HG03097 (cell line): ENCODE results near the gene SCP2D1.

Experiments used
- ATAC-seq: cut with Tn5 transposase; IDR thresholded peaks from one replicate; pipeline ENCODE4 v1.9.1; 2021; ENCODE audit not compliant: unreplicated experiment, low FRiP score

The SCP2D1 gene

DNA sequence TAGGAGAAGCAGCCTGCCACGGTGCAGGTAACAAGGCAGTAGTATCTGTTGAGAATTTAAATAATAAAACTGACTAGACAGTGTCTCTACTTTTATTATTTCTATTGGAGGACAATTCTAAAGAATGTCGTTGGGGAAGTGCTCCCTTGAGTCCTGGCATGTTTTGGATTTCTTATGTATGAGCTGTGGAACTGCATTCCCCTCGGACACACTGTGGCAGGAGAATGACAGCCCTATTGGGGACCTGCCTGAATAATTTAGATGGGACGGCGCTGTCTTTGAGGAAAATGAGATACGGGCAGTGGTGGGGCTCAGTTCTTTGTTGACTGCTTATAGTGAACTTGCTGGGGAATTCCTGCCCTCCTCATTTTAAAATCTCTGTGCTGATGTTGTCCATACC lies 2.4 kb upstream of the SCP2D1 start:
- ATAC-seq = no peak

DNA sequence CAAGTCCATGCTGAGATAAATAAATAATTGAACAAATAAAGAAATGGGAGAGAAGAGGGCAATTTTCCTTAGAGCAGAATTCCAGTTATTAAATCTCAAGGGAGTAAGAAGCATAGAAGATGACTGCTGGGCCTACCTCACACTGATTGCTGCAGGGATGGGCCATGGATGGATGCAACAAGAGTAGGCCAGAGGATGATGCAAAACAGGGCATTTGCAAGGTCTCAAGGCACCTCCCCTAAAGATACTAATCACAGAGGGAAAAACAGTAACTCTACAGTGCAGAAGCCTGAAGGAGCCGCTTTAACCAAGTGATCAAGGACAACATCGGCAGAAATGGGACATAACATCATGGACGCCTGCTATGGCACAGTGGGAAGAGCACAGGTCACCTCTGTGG lies 1.7 kb upstream of the SCP2D1 start:
- no peak for ATAC-seq

DNA sequence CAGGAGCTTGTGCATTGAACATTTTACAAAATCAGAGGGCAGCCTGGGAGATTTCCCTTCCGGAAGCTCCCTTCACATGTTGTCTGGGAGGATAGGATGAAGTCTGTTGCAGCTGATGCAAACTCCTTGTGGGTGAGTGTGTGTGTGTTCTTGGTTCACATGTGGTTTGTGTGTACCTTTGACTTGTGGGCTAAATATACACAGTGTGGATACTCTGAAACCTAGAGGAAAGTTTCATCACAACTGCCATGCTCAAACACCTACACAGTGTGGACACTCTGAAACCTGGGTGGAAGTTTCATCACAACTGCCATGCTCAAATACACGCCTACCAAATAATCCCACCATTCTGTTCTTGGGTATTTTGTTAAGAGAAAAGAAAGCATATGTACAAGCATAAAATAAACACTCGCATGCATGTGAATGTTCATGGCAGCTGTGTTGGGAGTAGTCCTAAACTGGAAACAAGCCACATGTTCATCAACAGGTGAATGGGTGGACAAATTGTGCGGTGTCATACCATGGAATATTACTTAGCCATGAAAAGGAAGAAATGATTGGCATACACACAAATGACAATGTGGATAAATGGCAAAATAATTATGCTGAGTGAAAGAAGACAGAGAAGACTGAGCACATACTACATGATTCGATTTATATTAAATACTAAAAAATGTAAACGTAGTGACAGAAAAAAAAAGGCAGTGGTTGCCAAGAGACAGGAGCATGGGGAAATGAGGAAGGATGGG lies 1.8 kb downstream of the SCP2D1 start:
- no peak for ATAC-seq

DNA sequence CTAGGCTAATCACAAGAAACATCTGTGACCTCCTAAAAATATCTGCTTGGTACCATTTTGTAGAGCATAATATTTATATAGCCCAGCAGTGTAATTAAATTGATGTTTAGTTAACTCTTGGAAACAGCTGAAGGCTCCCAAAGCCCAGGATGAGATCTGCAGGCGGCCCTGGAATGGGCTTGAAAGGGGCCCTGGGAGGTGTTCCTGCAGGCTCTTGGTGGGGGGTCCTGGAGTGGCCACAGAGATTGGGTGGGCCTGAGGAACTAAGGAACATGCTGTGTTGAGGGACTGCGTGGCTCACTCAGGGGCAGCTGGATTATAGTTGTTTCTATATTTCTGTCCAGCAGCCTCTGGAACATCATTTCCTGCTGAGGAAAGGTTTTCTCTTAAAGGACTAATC lies 9.2 kb downstream of the SCP2D1 start:
- no peak for ATAC-seq

DNA sequence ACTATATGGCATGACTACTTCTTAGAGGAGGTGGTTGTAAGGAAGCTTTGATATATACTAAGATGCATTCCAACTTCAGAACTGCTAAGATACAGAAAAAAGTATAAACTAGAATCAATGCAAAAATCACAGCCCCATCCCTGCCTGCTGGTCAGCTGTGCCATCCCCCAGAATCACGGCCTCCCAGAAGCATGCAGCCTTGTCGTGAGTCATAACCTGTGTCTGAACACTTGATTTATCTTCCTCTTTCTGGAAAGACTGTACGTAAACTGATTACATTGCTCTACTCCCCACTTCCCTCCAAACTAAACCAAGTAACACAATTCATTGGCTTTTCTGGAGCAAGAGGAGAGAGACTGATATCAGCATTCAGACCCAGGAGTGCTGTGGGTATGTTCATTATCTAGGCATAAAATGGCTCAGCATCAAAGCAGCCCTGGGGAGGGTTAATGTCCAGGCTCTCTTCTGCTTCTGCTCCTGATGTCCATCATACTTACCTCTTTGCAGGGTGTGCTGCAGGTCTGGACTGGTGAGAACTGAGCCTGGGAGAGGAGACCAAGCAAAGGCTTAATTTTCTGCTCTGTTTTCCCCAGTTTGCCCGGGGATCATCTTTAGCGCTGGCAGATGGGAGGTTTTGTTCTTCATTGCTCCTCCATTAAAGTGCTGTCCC lies 18.4 kb downstream of the SCP2D1 start:
- no peak for ATAC-seq

DNA sequence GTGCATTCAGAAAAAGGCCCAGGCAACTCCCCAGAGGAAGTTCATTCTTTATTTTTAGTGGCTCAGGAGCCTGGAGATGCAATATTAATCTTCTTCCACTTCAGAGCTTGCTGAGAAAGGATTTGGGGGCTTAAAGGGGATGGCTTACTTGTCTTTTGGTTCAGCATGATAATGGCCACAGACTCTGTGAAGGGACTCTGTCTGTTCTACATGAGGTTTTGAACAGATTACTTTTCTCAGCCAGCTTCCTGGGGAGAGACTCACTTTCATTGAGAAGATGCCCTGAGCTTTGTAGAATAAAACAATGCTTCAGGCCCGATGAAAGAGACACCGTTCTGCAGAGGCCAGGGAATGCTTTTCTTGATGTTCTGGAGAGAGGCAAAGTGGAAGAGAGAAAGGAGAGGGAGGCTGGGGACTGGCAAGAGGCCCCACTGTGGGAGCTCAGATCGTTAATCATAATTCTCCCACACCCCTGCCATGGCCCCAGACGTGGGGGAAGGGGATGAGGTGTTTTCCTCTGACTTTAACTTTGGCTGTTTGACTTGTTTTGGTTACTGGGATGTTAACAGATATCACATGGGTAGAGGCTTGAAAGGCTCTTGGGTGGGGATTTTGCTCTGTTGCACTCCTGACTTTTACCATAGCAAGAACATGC lies 19.1 kb downstream of the SCP2D1 start:
- ATAC-seq = no peak

DNA sequence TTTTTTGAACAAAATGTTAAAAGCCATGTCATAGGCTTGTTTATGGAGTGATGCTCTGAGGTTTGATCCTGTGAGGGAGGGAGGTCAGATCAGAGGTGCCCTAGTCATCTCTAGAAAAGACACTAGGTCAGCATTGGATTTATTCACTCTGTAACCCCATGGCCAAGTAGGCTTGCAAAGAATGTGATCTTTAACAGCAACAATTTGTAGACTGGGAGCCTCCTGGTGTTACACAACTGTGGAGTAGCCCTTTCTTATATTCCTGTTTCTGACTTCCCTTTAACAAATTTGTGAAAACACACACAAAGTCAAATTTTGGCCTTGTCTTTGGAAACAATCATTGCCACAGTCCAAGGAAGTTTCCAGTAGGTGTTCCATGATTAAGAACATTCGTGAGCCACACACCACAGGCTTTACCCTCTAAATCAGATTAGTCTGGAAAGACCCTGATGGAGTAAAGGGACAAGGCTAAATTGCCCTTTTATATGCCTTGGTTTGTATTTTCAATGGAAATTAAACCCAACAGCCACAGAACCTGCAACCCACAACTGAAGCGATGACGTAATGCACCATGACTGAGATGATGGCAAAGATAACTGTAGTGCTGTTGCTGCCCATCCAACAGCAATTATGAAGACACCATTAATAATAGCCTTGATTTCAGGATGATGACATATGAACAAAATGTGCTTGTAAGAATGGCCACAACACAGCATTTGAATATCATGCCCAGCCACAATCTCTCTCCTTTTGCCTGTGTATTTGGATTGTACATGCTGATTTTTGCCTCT lies 22.1 kb downstream of the SCP2D1 start:
- ATAC-seq = no peak

DNA sequence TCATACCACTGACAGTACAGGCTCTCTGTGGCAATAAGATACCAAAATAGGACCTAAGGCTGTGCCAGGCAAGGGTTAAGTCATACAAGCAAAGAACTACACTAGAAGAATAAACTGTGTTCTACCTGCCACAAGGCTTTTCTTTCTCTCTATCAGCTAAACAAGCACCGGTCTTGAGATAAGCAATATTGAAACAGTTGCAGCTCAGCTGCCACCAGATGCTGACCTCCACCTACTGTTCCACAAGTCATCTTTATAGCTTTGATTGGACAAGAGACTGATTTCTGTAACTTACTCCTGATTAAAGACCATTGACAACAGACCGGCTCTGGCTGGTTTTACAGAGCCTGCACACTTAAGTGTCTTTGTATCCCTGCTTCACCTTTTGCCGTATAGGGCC lies 24.1 kb downstream of the SCP2D1 start:
- ATAC-seq = no peak

DNA sequence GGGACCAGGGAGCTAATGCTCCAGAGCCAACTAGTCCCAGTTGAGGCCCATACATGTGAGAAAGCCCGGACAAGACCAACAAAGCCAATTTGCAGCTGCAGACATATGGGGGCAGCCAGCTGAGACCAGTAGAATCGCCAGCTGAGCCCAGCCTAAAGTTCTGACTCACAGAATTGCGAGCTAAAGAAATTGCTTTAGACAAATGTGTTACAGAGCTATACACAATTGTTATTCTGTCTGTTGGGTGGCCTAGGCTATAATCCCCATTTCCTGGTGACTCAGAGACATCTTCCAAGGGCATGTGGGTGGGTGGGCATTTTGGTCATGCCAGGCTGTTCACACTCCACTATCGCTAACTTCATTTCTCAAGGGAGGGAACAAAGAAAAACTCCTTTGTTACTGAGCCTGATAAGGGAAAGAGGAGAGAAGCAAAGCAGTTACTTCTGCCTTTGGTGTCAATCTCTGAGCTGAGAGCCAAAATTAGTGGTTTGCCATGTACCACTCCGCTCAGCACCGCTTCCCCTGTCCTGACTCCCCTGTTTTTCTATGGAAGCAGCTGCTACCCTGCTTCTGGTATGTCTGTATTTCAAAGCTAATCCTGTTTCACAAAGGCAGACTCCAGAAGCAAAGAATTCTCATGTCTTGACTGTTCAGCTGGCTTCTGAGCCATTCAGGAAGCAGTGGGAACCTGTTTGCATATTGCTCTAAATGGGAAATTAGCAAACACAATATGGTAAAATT lies 26.1 kb downstream of the SCP2D1 start:
- no peak for ATAC-seq

DNA sequence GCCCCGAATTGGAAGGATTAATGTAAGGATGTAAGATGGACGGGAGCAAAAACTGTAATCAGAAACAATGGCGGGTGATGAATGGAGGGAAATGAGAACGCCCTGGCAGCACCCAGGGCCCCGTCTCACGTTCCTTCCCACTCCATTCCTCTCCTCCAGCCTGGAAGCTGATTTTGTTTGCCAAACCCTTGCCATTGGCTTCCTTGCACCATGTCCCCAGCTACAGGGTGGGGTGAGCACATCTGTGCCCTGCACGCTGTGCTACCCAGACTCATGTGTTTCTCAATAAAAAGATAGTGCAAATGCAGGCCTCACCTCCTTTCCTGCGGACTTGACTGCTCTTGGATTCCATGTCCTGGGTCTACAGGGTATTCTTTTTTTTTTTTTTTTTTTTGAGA lies 26.7 kb downstream of the SCP2D1 start:
- ATAC-seq = no peak

DNA sequence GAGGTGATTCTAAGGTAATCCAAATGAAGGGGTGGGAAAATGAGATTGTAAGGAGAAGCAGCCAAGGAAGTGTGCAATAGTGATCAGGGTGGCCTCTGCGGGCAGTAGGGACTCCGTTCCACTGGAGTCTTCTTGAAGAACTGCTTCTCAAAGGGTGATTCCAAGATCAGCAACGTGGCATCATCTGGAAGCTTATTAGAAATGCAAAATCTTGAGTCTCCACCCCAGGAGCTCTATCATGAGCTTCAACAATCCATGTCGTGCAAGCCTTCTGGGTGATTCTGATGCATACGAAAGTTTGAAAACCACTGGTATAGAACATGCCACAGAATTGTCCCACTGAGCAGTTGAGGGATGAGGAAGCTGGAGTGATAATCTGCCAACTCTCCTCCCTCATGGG lies 31.4 kb downstream of the SCP2D1 start:
- ATAC-seq = no peak

DNA sequence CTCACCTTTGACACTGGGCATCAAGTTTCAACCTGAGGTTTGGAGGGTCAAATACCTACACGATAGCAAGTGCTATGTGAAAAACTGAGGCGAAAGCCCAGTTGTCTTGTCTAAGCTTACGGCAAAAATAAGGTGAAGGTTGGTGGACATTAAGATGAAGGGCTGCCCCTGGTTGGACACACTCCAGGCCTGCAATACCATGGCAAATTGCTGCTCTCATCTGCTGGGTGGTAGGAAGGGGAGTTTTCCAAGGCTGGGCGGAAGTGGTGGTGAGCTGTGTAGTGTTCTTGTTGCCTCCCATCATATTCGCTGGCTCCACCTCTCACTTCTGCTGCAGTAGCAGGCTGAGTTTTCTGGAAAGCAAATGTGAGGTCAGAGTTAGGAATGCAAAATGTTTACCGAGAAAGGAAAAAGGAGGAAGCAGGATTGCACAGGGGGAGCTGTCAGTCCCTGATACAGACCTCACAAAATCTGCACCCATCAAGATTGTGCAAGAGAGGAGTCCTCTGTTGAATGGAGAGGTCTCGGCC lies 33.7 kb downstream of the SCP2D1 start:
- ATAC-seq = no peak

DNA sequence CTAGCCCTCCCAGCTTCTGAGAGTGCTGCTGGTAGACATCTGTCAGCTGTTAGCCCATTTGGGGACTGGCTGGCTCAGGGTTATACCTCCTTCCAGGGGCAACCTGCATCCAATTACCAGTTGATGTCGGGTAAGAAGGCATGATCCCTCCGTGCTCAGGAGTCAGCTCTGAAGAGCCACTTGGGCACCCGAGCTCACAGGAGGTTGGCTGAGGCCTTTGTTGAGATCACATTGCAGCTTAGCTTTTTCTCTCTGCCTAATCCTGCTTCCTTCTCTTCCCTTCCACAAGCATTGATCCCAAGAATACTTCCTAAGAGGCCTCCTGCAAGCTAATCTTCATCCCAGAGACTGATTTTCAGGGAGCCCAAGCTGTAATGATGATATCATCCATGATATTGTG lies 35.5 kb downstream of the SCP2D1 start:
- no peak for ATAC-seq

DNA sequence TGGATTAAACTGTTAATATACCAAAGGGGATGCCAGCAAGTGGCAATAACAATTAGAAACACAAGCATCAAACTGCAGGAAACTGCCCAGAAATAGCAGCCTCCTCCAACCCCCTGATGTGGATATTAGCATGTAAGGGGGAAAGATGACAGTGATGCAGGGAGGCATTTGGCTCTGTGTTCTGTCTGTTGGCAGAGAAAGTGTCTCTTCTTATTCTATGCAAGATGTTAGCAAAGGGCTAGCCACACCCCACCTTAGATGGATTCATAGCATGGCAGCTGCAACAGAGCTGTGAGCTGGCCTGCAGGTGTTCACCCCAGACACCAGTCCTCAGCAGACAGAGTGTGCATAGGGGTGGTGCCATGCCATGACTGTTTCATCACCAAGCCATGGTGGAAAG lies 38.0 kb downstream of the SCP2D1 start:
- ATAC-seq = no peak

DNA sequence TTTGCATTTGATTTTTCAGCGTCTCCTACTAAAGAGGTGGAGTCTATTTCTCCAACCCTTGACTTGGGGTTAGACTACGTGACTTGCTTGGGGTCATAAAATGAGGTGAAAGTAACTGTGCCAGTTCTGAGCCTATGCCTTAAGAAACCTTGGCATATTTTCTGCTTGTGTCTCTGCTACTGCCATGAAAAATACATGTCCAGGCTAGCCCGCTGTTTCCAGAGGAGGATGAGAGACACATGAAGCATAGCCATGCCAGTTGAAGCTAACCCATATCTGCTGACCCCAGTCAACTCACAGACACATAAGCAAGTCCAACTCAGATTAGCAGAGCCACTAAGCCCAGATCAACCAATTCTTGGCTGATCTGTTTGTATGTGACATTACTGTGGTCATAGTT lies 38.7 kb downstream of the SCP2D1 start:
- no peak for ATAC-seq

DNA sequence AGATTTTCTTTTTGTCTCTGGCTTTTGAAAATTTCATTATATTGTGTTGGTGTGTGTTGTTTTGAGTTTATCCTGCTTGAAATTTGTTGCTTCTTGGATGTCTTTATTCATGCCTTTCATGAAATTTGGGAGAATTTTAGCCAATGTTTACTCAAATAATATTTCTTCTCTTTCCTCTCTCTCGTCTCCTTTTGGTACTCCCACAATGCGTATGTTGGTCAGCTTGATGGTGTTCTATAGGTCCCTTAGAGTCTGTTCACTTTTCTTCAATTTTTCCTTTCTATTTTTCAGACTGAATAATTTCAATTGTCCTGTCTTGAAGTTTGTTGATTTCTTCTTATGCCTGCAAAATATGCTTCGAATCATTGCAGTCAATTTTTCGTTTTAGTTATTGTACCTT lies 39.6 kb downstream of the SCP2D1 start:
- no peak for ATAC-seq

DNA sequence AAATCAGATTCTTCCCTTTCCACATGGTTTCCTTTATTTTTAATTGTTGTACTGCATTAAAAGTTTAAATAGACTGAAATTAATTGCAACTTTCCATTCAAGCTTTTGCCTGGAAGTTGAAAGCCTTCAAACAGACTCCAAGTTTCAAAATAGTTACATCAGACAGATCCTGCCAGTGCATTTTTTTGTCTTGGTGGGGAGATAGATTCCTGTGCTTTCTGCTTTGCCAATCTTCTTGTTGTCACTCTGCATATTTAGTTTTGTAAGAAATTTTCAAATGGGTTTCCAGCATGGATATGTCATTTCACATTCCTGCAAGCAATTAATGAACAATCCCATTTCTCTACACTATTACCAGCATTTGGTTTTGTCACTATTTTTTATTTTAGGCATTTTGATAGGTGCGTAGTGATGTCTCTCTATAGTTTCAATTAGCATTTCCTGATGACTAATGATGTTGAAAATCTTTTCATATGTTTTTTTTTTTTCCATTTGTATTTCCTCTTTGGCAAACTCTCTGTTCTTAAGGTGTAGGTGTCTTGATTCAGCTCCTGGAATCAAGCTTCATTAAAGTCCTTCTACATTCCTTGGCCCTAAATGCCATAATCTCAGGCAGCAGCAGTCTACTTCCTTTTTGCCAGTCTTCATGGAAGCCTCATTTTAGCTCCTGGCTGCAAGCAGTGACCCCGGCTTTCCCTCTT lies 40.5 kb downstream of the SCP2D1 start:
- ATAC-seq = no peak

DNA sequence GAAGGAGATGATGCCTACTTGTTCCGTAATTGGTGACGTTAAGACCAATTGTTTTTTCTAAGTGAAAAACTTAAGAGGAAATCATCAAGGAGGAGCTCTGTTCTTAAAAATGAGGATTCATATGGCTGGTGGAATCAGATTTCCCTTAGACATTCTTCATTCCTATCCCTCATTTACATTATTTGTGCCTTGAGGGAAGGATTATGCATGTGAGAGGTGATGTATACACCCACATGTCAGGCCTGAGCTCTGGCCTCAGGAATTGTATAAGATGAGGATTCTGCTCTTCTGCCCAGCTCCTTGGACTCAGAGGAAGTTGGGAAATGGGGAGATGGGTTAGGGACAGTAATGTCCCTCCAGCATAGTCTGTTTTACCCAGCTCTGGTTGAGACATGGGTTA lies 42.3 kb downstream of the SCP2D1 start:
- ATAC-seq = no peak

DNA sequence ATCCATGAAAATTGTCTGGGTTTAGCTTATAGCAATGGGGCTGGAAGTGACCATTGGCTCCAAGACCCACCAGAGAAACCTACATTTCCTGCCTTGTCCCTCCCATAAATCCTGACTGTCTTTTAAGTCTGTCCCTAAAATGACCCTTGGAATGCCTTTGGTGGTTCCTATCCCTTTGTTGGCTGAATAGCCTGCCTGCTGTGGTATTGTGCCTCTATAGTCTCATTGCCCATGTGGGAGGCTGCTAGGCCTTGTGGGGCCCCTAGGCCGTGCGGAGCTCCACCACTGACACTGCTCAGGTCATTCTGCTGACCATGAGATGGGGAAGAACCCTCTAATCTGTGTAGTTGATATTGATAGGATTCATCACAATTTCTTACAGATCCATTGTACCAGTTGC lies 43.3 kb downstream of the SCP2D1 start:
- ATAC-seq = no peak

DNA sequence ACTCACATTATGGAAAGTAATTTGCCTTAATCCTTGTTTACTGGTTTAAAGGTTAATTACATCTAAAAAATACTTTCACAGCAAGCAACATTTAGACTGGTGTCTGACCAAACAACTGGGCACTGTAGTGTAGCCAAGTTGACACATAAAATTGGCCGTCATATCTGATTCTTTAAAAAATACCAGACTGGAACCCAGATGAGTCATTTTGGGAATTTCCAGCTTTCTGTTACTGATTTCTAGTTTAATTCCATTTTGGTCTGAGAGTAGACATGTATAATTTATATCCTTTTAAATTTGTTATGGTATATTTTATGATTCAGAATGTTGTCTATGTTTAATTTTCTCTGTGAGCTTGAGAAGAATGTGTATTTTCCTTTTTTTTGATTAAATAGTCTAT lies 44.1 kb downstream of the SCP2D1 start:
- ATAC-seq = no peak
